ENCODE results near the gene ANTXR2. TPM values are rescaled to one million over a fixed set of nuclear protein-coding genes. Genes with fewer than 3 reads are reported as not detected.

The ANTXR2 gene
- total and polyA plus RNA-seq, 2 donors (not counting 3 experiments of a cell fraction or from before 2014, with no cell fraction given): 6.6 to 64.6 TPM

DNA sequence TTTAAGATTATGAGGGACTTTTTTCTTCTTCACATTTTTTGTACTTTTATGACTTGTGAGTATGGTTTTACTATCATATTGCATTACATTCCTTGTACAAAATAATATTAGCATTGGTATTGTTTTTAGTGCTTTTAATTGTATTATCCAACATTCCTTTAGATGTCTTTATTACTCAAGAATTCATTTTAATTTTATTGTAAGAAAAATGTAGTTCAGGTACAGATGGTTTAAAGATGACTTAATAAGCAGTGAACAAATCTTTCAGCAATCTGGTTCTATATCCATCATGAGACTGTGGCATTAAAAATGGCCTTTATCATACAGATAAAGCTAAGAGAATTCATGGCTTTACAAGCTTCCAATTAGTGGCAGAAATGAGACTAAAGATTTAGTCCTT lies 191.6 kb downstream of the ANTXR2 start:
- Histone ChIP-seq H3K36me3 (ENCODE audit: control insufficient read depth in 2 of 2, extremely low read depth in 1 of 2, insufficient read depth in 2 of 2, low read length in 2 of 2) (no peaks in the 10 kb centered on the region), H3K4me2 (ENCODE audit: insufficient read depth, low read length) (no peak overlapping the region), H2AFZ (ENCODE audit: low read depth, low read length) (no peak overlapping the region), H3K9ac (replicated peaks; ENCODE audit: extremely low read depth, insufficient read depth, low read length) (no peak overlapping the region), H3K4me3 (replicated peaks in 1 of 3; ENCODE audit: insufficient read depth in 1 of 3, low read depth in 1 of 3, low read length in 3 of 3) (no peak overlapping the region), H3K9me3 (replicated peaks; ENCODE audit: control insufficient read depth, insufficient read depth, low read length) (no peaks in the 10 kb centered on the region), H3K27me3 (ENCODE audit: control insufficient read depth in 2 of 2, insufficient read depth in 2 of 2, low read length in 2 of 2) (peaks cover 1 to 3% of the 10 kb centered on the region in 2 experiments), H4K20me1 (replicated peaks; ENCODE audit: control insufficient read depth, extremely low read depth, insufficient read depth, low read length) (no peaks in the 10 kb centered on the region), H3K27ac (ENCODE audit: insufficient read depth, low read depth, low read length) (no peak overlapping the region), H3K4me1 (ENCODE audit: control insufficient read depth, extremely low read depth, insufficient read depth, low read length) (no peaks in the 10 kb centered on the region), H3K9me1 (replicated peaks; ENCODE audit: control insufficient read depth, extremely low read depth, insufficient read depth, low read length) (no peaks in the 10 kb centered on the region), H3K79me2 (ENCODE audit: control insufficient read depth, insufficient read depth, low read length) (no peaks in the 10 kb centered on the region)
- dilution Hi-C loops (cut with MboI; ENCODE audit: extremely low pct_ligation_motif_present, low sequenced_read_pairs) (no loop called here), intact Hi-C loops (cut with micrococcal nuclease) (no loop called here)
- no peak for TF ChIP-seq GATA2 (IDR thresholded peaks at IDR 0.05; ENCODE audit: insufficient read depth, insufficient read length, low read depth, low read length)
- TF ChIP-seq JUN (IDR thresholded peaks at IDR 0.05; ENCODE audit: borderline replicate concordance, insufficient read depth, insufficient read length, low read depth): no peak
- TF ChIP-seq MAX (IDR thresholded peaks at IDR 0.05; ENCODE audit: insufficient read depth, insufficient read length): no peak
- no peak for TF ChIP-seq MYC (IDR thresholded peaks at IDR 0.05; ENCODE audit: low read depth, low read length)
- TF ChIP-seq FOS (IDR thresholded peaks at IDR 0.05; ENCODE audit: borderline replicate concordance, insufficient read depth, low read length): no peak
- TF ChIP-seq POLR2A (IDR thresholded peaks at IDR 0.05; ENCODE audit: low read depth, low read length): no peak
- no peak for TF ChIP-seq POLR2AphosphoS5 (IDR thresholded peaks at IDR 0.05; ENCODE audit: insufficient read depth, low read depth, low read length)
- no peak for TF ChIP-seq CTCF (IDR thresholded peaks at IDR 0.05; ENCODE audit: extremely low read depth in 1 of 2, insufficient read depth in 1 of 2, low read depth in 1 of 2, low read length in 2 of 2)
- TF ChIP-seq EZH2 (IDR thresholded peaks at IDR 0.05; ENCODE audit: borderline replicate concordance, low read depth, low read length, severe bottlenecking): no peak
- DNase-seq (ENCODE audit: low read depth, low spot score) (no peak), FAIRE-seq (no peak)
- BruUV-seq (replicated peaks): no TSS peak
- ChIA-PET POLR2A (no interaction called here), CTCF (no interaction called here)

Data from endothelial cell of umbilical vein (primary cell).